GM12891 (cell line): ENCODE data around the gene GDPD3.

ENCODE experiments used
- POLR2A ChIP-seq: IDR thresholded peaks from 2 replicates; pipeline ENCODE4 v1.6.1; 2011; ENCODE audit warnings: low read depth, low read length, control low read depth
- TAF1 ChIP-seq: IDR thresholded peaks from 2 replicates; pipeline ENCODE4 v1.6.1; 2011; ENCODE audit warnings: low read depth, low read length, control low read depth

- TF ChIP-seq POLR2A (no peak), TAF1 (no peak)
These were observed 32.3 kb upstream of the GDPD3 start for GRCh38 chr16:30145657-30146056.
